GM12872 (cell line): ENCODE measurements around the gene ARMC12.

ENCODE experiments used
- CTCF ChIP-seq: IDR thresholded peaks from 3 replicates; pipeline ENCODE4 v1.5.1; 2011; ENCODE audit warnings: low read depth, mild to moderate bottlenecking, low read length, moderate library complexity; ENCODE audit not compliant: insufficient read depth

The ARMC12 gene

GRCh38 chr6:35736982-35737412 lies at the start of gene ARMC12:
ARMC12 (plus strand) TSS chr6:35737032; CDS start chr6:35737109, 77 bp downstream.
- TF ChIP-seq CTCF = no peak

- no peak for TF ChIP-seq CTCF
These were observed 48.9 kb upstream of the ARMC12 start for GRCh38 chr6:35687658-35688604.

GRCh38 chr6:35688605-35689322 lies 48.1 kb upstream of the ARMC12 start, which contains the start of gene FKBP5:
FKBP5 (minus strand) TSS chr6:35688915; CDS start chr6:35642824, 46,091 bp downstream.
- no peak for TF ChIP-seq CTCF

GRCh38 chr6:35690484-35690883 lies 46.3 kb upstream of the ARMC12 start:
- no peak for TF ChIP-seq CTCF

GRCh38 chr6:35691027-35691824 lies 45.6 kb upstream of the ARMC12 start:
- TF ChIP-seq CTCF = no peak

GRCh38 chr6:35694462-35694861 lies 42.4 kb upstream of the ARMC12 start:
- no peak for TF ChIP-seq CTCF

GRCh38 chr6:35698858-35699257 lies 38.0 kb upstream of the ARMC12 start:
- no peak for TF ChIP-seq CTCF
